DMS79 treated with DMSO at 0.1 percent for 48 hours (cell line): Measurements from ENCODE around the gene SFT2D3.
A peak's percentile ranks its signal among the peaks of the same experiment; 100 is the strongest.

Source experiments
- DNase-seq: peaks from one replicate; lab custom pipeline; 2025; lab: John Stamatoyannopoulos, UW

The SFT2D3 gene

GRCh38 chr2:127681976-127682857 is 19.1 kb upstream of the SFT2D3 start:
- no peak for DNase-seq

GRCh38 chr2:127683056-127683455 is 18.2 kb upstream of the SFT2D3 start:
- DNase-seq: no peak

- no peak for DNase-seq
Observed at GRCh38 chr2:127683757-127684156, 17.5 kb upstream of the SFT2D3 start.

- no peak for DNase-seq
Observed at GRCh38 chr2:127685410-127686080, 15.8 kb upstream of the SFT2D3 start.

- DNase-seq: no peak
Observed at GRCh38 chr2:127688405-127688804, 12.9 kb upstream of the SFT2D3 start.

GRCh38 chr2:127690696-127691095 is 10.6 kb upstream of the SFT2D3 start:
- DNase-seq: no peak

GRCh38 chr2:127694986-127695385 is 6.3 kb upstream of the SFT2D3 start:
- DNase-seq: no peak

- peak; percentile 69 for DNase-seq
Observed at GRCh38 chr2:127695491-127696472, 5.5 kb upstream of the SFT2D3 start.

GRCh38 chr2:127697482-127698180 is 3.7 kb upstream of the SFT2D3 start:
- DNase-seq: no peak

- no peak for DNase-seq
Observed at GRCh38 chr2:127698553-127699355, 2.5 kb upstream of the SFT2D3 start.

- DNase-seq: peak; percentile 29
Observed at GRCh38 chr2:127700527-127701192, 637 bp upstream of the SFT2D3 start.

GRCh38 chr2:127701651-127702394 is 526 bp downstream of the SFT2D3 start:
- peak; percentile 49 for DNase-seq

GRCh38 chr2:127702395-127703009 is 1.2 kb downstream of the SFT2D3 start:
- DNase-seq: no peak

GRCh38 chr2:127703282-127703681 is 2.0 kb downstream of the SFT2D3 start:
- no peak for DNase-seq

GRCh38 chr2:127704641-127705390 is 3.5 kb downstream of the SFT2D3 start:
- DNase-seq: no peak

- DNase-seq: no peak
Observed at GRCh38 chr2:127705391-127706065, 4.2 kb downstream of the SFT2D3 start.

GRCh38 chr2:127706215-127706990 is 5.1 kb downstream of the SFT2D3 start:
- DNase-seq: no peak
